T-helper 17 cell (primary cell): ENCODE results near the gene MESP1. TPM values are rescaled to one million over a fixed set of nuclear protein-coding genes. Genes with fewer than 3 reads are reported as not detected.

Source experiments
- ATAC-seq: fragments of 150-1000 bp; cut with Tn5 transposase; 2 replicates; pipeline ENCODE4 v1.10.0; 2021; ENCODE audit warnings: mild to moderate bottlenecking, moderate library complexity
- DNase-seq, 3 donors: peaks; one replicate each; pipeline versions ENCODE4 v3.0.0 to v3.0.0-alpha.2; 2020 to 2021
- H3K9me3 ChIP-seq: one replicate; pipeline ENCODE4 v1.7.0; 2013; ENCODE audit warnings: low read length, mild to moderate bottlenecking; ENCODE audit not compliant: control insufficient read depth, poor library complexity, severe bottlenecking
- H3K27ac Mint-ChIP-seq: one replicate; pipeline ENCODE4 v1.8.0; 2022; ENCODE audit warnings: mild to moderate bottlenecking, moderate library complexity, mixed read lengths
- H3K27me3 Mint-ChIP-seq: one replicate; pipeline ENCODE4 v1.8.0; 2022; ENCODE audit warnings: mixed read lengths
- H3K36me3 Mint-ChIP-seq: one replicate; pipeline ENCODE4 v1.8.0; 2022; ENCODE audit warnings: low read depth, mixed read lengths
- H3K4me1 Mint-ChIP-seq: one replicate; pipeline ENCODE4 v1.8.0; 2022; ENCODE audit warnings: mild to moderate bottlenecking, mixed read lengths
- H3K4me3 Mint-ChIP-seq: one replicate; pipeline ENCODE4 v1.8.0; 2022; ENCODE audit warnings: mild to moderate bottlenecking, moderate library complexity, mixed read lengths
- total RNA-seq, 4 donors: library from RNA in 2 of 4; stranded (reverse) in 2 of 4; gene quantifications; one replicate each; pipeline ENCODE4 v1.2.3 and lab custom pipeline; 2022 to 2026

MESP1 gene
- total RNA-seq, 2 donors from 2014 or later = not detected

- no peaks in the 10 kb centered on the region for H3K4me1 Mint-ChIP-seq
- peaks cover 73% of the 10 kb centered on the region for H3K27me3 Mint-ChIP-seq
- H3K4me3 Mint-ChIP-seq = no peak overlapping the region
Measured at GRCh38 chr15:89704411-89704810, 46.6 kb downstream of the MESP1 start.

More at GRCh38 chr15:89704411-89704810, 46.6 kb downstream of the MESP1 start:
- no peak for ATAC-seq
- Mint-ChIP-seq H3K36me3 (peaks cover 10% of the 10 kb centered on the region), H3K27ac (no peak overlapping the region)
- no peak for DNase-seq
- H3K9me3 ChIP-seq = no peaks in the 10 kb centered on the region

Other genes starting within 250 kb of the MESP1 start
- gene TICRR, start 175.8 kb downstream of the MESP1 start, total RNA-seq = under 1 TPM; 0.21 to 0.22 TPM
- under 1 TPM; 0.05 to 0.10 TPM for gene KIF7, start 95.8 kb downstream of the MESP1 start, total RNA-seq
- gene PLIN1, start 71.9 kb downstream of the MESP1 start, total RNA-seq = under 1 TPM; 0.10 to 0.12 TPM
- gene PEX11A, start 60.5 kb downstream of the MESP1 start, total RNA-seq = under 1 TPM; 0.16 to 0.37 TPM
- gene WDR93, start 60.4 kb downstream of the MESP1 start, total RNA-seq = under 1 TPM in 1 of 2 donors, not detected in 1; 0.18 TPM
- gene MESP2, start 25.1 kb upstream of the MESP1 start, total RNA-seq = not detected
- 1 to 10 TPM; 3.4 to 8.9 TPM for gene ANPEP, start 63.6 kb upstream of the MESP1 start, total RNA-seq
- gene AP3S2, start 142.7 kb upstream of the MESP1 start, total RNA-seq = 10 to 100 TPM; 28.0 to 29.1 TPM
- under 1 TPM in 1 of 2 donors, not detected in 1; 0.13 TPM for gene ARPIN, start 161.7 kb upstream of the MESP1 start, total RNA-seq